Measurements from ENCODE around the gene CAMTA1. TPM values are rescaled to one million over a fixed set of nuclear protein-coding genes. Genes with fewer than 3 reads are reported as not detected.

Gene CAMTA1
- total and polyA plus RNA-seq, 9 of the 15 experiments (the other 6 are each of a cell fraction or from before 2014, with no cell fraction given): 43.9 to 161 (median 65.9) TPM

- TF ChIP-seq IRF9 (tag; IDR thresholded peaks at IDR 0.05): no peak
- no peak for TF ChIP-seq ZNF23 (CRISPR knock-in tag; IDR thresholded peaks at IDR 0.05)
- TF ChIP-seq NCOA4 (IDR thresholded peaks at IDR 0.05; ENCODE audit: partially characterized antibody): no peak
- peak; percentile 11 for TF ChIP-seq PRDM10 (IDR thresholded peaks at IDR 0.05; ENCODE audit: partially characterized antibody)
- TF ChIP-seq MEF2D (tag; conservative IDR thresholded peaks at IDR 0.05; ENCODE audit: low read depth): no peak
- TF ChIP-seq SETDB1 (IDR thresholded peaks at IDR 0.05; ENCODE audit: low read length): no peak
- TF ChIP-seq HDAC1 (IDR thresholded peaks at IDR 0.05): peak in 1 of 2 experiments; percentile 37; a peak in 1 of 4 replicates
- peak; percentile 62; the same call in 1 of the 2 replicates for TF ChIP-seq ZNF589 (CRISPR knock-in tag; IDR thresholded peaks at IDR 0.05; ENCODE audit: low read depth)
- TF ChIP-seq, protein P1, sequence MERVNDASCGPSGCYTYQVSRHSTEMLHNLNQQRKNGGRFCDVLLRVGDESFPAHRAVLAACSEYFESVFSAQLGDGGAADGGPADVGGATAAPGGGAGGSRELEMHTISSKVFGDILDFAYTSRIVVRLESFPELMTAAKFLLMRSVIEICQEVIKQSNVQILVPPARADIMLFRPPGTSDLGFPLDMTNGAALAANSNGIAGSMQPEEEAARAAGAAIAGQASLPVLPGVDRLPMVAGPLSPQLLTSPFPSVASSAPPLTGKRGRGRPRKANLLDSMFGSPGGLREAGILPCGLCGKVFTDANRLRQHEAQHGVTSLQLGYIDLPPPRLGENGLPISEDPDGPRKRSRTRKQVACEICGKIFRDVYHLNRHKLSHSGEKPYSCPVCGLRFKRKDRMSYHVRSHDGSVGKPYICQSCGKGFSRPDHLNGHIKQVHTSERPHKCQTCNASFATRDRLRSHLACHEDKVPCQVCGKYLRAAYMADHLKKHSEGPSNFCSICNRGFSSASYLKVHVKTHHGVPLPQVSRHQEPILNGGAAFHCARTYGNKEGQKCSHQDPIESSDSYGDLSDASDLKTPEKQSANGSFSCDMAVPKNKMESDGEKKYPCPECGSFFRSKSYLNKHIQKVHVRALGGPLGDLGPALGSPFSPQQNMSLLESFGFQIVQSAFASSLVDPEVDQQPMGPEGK (CRISPR knock-in tag; IDR thresholded peaks at IDR 0.05; ENCODE audit: borderline replicate concordance): no peak
- TF ChIP-seq ETV5 (CRISPR knock-in tag; IDR thresholded peaks at IDR 0.05; ENCODE audit: low read depth): no peak
- no peak for TF ChIP-seq ETV6 (IDR thresholded peaks at IDR 0.05; ENCODE audit: borderline replicate concordance in 1 of 2, low read depth in 2 of 2, low read length in 1 of 2)
- TF ChIP-seq ETV6 (CRISPR knock-in tag; IDR thresholded peaks at IDR 0.05; ENCODE audit: borderline replicate concordance): no peak
- TF ChIP-seq ZFPM2 (CRISPR knock-in tag; IDR thresholded peaks at IDR 0.05): no peak
- TF ChIP-seq CHD2 (IDR thresholded peaks at IDR 0.05; ENCODE audit: low read depth, low read length): no peak
- TF ChIP-seq STAG1 (CRISPR knock-in tag; IDR thresholded peaks at IDR 0.05; ENCODE audit: borderline replicate concordance): no peak
- TF ChIP-seq ZNF274 (IDR thresholded peaks at IDR 0.05; ENCODE audit: borderline replicate concordance, low read depth, low read length): no peak
- TF ChIP-seq RFX1 (IDR thresholded peaks at IDR 0.05): no peak
- TF ChIP-seq DIDO1 (tag; IDR thresholded peaks at IDR 0.05; ENCODE audit: low read depth): no peak
- no peak for TF ChIP-seq TEAD1 (CRISPR knock-in tag; IDR thresholded peaks at IDR 0.05)
- peak; percentile 35 for TF ChIP-seq CXXC5 (CRISPR knock-in tag; IDR thresholded peaks at IDR 0.05)
- TF ChIP-seq RCOR1 (IDR thresholded peaks at IDR 0.05; ENCODE audit: borderline replicate concordance in 1 of 2, low read depth in 2 of 2, low read length in 2 of 2): peak in 1 of 2 experiments; percentile 75; a peak in 2 of 4 replicates
Measured at GRCh38 chr1:7769673-7770412, 984.6 kb downstream of the CAMTA1 start (continued).
